T-helper 2 cell treated with Interferon-gamma antibody and Interleukin-4, amounts not matched to agents 100 ng/mL and 5 ng/mL, for 36 hours (primary cell): ENCODE results near the gene STXBP1. TPM values are rescaled to one million over a fixed set of nuclear protein-coding genes. Genes with fewer than 3 reads are reported as not detected.

Source experiments
- intact Hi-C: fragments of 100-400 bp; cut with micrococcal nuclease; formaldehyde crosslinking; loops from one replicate; pipeline ENCODE4 v1.15.1; 2023
- total RNA-seq: library from RNA; stranded (reverse); gene quantifications from 2 replicates; pipeline ENCODE4 v1.2.3, GENCODE V29; 2022

The STXBP1 gene
- total RNA-seq, 1 donor from 2014 or later: 23.9 TPM

DNA sequence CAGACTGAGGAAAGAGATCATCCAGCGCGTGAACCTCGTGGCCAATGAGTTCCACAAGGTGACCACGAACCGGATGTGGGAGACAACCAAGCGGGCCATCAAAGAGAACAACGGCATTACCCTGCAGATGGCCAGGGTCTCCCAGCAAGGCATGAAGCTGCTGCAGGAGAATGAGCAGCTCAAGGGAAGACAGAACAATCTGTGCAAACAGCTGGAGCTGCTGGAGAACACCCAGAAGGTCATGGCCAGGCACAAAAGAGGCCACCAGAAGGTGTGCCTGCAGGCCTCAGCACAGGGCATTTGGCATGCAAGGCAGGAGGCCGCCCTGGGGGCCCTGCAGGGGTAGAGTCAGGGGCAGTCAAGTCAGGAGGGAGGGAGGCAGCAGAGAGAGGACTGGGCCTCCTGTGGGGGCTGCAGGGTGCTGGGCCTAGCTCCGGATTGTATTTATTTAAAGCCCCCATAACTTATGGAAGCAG lies 99.2 kb downstream of the STXBP1 start:
- intact Hi-C loops: loop anchor here (10.0 kb wide), 1 partner anchor 96 kb away; the partner anchor contains the start of gene STXBP1

DNA sequence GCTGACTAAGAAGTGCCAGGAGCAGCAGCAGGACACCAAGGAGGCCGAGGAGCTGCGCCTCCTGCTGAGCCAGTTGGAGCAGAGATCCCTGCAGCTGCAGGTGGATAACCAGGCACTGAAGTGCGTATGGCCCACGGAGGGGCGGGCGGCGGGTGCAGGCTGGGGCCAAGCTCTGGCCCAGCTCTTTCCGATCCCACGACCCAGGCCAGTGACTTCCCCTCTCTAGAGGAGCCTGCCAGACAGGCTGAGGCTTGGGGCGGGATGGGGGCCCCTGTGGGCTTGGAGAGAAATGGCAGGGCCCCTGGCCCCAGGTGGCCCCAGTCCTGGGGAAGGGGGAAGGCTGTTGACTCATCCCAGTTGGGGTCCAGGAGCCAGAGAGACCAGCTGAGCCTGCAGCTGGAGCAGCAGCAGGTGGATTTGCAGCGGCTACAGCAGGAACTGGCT lies 99.8 kb downstream of the STXBP1 start:
- intact Hi-C loops: loop anchor here (10.0 kb wide), 1 partner anchor 97 kb away; the partner anchor contains the start of gene STXBP1

DNA sequence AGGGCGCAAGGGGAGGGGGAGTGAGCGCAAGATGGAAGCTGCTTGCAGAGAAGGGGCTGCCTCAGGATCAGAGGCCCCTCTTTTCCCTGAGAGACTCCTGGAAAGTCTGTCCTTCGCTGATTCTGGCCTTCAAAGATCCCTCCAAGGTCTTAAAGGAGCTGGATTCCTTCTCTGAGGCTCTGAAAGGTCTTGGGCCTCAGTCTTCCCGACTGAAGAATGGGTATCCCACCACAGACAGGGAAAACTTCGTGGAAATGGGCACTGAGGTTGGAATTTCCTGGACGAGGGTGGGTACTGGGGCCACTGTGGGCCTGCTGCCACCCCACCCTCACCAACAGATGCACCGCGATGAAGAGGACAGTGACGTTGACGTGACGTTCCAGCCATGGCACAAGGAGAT lies 100.3 kb downstream of the STXBP1 start:
- intact Hi-C loops: loop anchor here (10.0 kb wide), 1 partner anchor 98 kb away; the partner anchor contains the start of gene STXBP1

DNA sequence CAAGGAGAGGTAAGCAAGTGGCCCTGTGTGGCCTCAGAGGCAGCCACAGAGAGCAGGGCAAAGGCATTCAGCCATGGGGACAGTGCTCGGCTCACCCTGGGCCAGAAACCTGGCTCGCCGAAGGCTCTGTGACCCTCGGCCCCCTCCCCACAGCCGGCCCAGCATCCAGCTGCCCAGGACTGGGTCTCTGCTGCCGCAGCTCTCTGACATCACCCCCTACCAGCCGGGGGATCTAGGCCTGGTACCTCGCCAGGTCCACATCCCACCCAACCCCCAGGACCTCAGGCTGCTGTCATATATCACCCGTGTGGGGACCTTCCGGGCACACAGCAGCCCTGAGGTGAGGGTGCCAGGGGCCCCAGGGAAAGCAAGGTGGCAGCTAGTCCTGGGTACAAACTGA lies 100.8 kb downstream of the STXBP1 start:
- intact Hi-C loops: loop anchor here (10.0 kb wide), 1 partner anchor 98 kb away; the partner anchor contains the start of gene STXBP1

DNA sequence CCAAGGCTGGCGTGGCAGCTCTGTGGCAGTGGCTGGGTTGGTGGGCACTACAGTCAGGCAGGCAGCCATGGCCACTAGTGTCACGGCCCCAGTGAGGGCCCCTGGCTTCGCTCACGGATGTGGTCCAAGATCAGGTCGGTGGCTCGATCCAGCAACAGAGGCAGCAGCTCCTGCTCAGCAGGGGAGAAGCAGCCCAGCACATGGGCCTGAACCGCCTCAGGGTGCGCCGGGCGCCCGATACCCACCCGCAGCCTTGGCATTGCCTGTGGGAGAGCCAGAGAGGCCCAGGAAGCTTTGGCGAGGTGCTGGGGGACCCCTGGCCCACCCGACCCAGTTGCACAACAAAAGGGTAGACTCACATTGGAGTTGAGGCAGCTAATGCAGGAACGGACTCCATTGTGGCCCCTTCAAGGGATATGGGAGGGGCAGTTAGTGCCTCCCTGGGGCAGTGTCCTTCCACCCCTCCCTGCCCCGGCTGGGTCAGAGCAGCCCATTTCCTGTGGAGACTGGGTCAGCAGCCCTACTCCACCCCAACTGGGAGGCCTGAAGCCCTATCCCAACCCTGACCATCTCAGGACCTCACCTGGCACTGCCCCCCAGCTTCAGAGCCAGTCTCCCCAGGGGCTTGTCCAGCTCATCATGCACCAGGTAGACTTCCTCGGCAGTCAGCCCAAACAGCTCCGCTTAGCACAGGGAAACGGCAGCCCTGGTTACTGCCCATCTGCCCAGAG lies 102.1 kb downstream of the STXBP1 start:
- intact Hi-C loops: loop anchor here (10.0 kb wide), 1 partner anchor 99 kb away; the partner anchor contains the start of gene STXBP1

DNA sequence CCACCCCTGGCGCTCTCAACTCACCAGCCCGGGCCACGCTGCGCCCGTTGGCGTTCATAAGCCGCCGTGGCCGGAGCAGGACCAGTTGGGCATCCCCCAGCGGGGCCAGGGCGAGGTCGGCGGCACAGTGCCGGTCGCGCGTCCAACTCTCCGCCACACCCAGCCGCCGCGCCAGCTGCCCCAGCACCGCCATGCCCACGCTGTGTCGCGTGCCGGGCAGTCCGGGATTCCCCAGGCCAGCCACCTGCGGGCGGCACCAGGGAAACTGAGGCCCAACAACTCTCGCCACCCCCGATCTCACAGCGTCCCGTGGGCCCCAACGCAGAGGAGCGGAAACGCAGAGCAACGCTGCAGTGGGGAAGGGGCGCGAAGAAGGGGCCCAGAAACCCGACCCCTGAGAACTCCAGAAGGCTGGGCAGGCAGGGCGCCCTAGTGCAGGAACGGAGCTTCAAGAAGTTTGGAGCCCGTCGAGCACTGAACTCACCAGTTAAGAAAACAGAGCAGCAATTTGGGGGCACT lies 102.9 kb downstream of the STXBP1 start:
- intact Hi-C loops: loop anchor here (1.0 to 10.0 kb wide), 3 partner anchors 16 to 100 kb away; partner anchors contain the start of genes STXBP1 and TOR2A

DNA sequence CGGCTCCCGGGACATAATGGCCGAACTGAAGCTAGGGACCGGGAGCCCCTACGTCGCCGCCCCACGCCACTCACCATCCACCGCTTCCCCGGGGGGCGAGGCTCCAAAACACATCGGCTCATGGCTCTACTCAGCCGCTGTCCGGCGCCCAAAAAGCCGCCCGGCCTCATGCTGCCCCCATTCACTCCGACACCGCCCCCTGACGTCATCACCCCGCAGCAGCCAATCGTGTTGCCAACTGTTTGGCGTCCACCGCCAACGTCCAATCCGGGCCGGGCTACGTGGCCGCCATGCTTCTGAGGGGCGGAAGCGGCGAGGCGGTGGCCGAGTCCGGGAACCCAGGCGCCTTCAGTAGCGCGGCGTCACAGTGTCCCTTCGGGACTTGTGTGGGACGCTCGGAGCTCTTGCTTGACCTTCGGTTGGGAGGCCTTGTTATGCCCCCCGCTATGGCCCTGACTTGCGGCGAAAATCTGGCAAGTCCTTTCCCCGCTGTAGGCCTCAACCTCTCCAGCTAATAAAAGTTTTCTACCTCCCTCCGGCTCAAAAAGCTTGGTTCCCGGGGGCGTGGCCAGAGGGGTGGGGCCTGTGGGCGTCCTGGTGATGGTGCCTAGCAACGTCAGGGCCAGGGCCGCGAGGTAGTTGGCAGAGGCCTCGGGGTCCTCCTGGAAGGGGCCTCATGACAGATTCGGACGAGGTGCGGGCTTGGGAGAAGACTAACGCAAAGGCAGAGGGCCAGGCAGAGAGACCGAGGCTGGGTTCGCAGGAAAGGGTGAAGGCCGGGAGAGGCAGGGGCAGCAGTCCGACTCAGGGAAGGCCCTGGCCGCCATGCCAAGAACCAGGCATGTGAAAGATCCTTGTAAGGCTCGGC lies 103.6 kb downstream of the STXBP1 start, which contains the start of the genes PTRH1 and TTC16:
Gene PTRH1, minus strand, starts transcription at position 194 of the 868 bp plus-strand sequence. Its CDS starts 24 bp downstream, at position 170.
Gene TTC16, plus strand, starts transcription at position 610 of the 868 bp plus-strand sequence. Its CDS starts 67 bp downstream, at position 677.
- intact Hi-C loops: loop anchor here (1.0 to 10.0 kb wide), 3 partner anchors 16 to 101 kb away; partner anchors contain the start of genes STXBP1 and TOR2A

DNA sequence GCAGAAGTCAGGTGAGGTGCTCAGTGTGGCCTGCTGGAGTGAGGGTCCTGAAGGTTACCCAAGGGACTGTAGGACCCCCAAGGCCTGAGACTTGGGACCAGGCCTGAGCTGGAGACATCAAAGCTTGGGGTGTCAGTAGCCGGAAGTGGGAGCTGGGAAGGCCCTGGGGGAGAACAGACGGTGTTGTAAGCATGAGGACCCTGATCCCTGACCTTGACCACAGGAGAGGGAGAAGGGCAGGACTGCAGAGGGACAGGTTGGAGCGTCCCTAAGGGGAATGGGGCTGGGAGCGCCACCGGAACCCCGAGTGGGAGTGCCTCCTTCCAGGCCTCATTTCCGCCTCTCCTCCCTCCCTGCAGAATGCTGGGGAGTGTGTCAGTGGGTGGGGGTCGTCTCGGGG lies 104.3 kb downstream of the STXBP1 start:
- intact Hi-C loops: loop anchor here (10.0 kb wide), 1 partner anchor 102 kb away; the partner anchor contains the start of gene STXBP1

DNA sequence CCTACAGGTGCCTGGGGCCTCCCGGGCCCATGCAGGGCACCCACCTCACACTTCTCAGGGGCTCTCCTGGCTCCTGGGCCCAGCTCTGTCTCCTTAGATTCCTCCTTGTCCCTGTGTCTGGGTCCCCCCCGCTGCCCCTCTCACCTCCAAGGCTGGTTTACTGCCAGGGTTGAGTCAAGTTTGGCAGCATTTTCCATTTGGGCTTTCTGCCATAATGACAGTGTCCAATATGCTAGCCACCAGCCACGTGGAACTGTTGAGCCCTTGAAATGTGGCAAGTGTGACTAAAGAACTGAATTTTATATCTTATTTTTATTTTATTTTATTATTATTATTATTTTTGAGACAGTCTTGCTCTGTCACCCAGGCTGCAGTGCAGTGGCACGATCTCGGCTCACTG lies 105.7 kb downstream of the STXBP1 start:
- intact Hi-C loops: loop anchor here (10.0 kb wide), 1 partner anchor 103 kb away; the partner anchor contains the start of gene STXBP1

DNA sequence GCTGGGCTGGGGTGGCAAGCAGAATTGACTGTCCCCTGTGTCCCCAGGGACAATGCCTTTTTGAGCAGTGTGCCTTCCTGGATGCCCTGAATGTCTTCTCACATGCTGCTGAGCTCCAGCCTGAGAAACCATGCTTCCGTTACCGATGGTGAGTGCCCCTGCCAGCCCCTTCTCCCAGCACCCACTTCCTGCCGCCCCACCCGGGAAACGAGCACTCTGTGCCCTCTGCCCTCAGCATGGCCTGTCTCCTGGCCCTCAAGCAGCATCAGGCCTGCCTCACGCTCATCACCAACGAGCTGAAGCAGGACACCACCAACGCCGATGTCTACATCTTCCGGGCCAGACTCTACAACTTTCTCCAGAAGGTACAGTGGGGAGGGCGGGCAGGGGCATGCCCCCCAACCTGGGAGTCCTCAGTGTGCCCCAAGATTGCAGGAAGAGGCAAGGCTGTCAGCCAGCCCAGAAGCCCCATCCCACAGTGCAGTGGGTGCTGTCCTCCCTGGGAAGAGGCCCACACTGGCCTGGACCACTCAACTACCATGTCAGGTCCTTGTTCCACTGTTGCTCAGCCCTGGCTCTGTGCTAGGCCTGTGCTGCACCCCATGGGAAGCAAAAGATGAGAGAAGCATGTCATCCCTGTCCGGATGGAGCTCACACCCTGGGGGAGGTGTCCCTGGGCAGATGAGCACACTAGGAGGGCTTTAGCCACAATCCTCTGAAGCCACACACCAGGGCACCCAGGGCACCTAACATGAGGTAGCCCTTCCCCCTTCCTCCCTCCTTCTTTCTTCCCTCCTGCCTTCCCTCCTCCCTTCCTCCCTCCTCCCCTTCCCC lies 108.2 kb downstream of the STXBP1 start:
- intact Hi-C loops: no loop called here

DNA sequence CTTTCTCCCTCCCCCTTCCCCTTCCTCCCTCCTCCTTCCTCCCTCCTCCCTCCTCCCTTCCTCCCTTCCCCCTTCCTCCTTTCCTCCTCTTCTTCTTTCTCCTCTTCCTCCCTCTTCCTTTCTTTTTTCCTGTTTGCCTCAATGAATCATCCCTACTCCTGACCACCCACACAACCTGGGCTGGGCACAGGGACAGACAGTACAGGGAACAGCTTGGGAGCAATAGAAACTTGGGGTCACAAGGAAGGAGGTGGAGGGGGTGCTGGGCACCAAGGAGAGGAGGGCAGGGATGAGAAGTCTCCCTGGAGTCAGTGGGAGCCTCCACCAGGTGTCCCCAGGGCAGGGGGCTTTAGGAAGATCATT lies 108.8 kb downstream of the STXBP1 start:
- intact Hi-C loops: no loop called here

DNA sequence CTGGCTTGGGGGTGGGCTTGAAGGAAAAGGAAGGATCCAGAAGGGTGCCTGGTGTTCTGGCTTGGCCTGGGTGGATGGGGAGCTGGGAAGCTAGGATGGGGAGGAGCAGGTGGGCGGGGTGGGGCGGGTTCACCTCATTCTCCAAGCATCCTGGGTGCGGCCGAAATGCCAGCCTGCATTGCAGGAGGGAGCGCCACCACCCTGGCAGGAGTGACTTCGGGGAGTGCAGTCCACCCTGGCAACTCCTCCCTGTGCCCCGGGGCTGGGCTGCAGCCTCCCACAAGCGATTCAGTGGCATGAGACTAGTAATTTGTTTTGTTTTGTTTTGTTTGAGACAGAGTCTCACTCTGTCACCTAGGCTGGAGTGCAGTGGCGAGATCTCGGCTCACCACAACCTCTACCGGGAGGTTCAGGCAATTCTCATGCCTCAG lies 109.3 kb downstream of the STXBP1 start:
- intact Hi-C loops: no loop called here

DNA sequence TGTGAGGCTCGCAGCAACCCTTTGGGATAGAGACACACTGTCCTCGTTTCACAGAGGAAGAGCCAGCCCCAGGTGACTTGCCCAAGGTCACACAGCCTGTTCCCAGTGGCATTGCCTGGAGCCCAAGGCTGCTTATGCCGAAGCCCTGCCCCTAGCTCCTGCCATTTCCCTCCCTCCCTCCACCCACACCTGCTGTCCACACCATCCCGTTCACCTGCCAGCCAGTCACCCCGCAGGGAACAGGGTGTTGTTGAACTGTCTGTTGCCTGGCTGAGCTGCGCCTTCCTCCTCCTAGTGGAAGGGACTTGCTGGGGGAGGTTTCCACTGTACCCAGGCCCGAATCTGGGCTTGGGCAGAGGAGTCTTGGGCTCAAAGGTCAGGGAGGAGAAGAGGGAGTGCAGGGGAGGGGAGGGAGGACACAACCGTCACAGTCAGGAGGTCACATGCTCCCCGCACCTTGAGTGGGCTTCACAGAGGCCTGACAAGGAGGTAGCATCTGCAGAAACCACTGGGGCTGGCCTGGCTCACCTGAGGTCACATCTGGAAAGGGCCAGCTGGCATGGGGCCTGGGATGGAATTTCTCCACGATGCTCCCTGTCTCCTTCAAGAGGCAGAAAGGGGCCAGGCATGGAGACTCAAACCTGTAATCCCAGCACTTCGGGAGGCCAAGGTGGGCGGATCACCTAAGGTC lies 110.1 kb downstream of the STXBP1 start:
- intact Hi-C loops: no loop called here

DNA sequence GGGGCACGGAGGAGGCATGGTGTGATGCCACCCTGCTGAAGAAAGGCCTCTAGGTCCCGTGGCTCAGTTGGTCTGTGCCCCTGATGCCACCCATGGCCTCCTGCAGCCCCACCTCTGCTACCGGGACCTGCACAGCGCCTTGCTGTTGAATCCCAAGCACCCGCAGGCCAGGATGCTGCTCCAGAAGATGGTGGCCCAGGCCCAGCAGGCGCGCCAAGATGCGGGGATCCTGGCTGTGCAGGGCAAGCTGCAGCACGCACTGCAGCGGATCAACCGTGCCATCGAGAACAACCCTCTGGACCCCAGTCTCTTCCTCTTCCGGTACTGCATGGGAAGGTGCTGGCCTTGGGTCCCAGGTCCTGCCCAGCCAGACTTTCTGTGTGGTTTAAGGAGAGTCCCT lies 110.9 kb downstream of the STXBP1 start:
- intact Hi-C loops: no loop called here

DNA sequence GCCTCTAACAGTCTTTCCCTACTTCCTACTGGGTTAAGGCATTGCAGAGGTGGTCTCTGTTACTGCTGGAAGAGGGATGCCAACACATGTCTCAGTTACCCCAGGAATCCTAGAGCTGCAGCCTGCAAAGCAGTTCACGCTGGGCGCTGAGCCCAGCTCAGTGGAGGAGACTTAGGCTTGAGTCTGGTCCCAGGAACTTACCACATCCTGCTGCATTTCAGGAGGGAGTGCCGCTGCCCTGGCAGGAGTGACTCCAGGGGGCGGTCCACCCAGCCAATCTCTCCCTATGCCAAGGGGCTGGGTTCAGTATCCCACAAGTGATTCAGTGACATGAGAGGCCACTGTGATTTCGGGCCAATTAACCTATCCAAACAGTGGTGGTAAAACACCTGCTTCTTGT lies 111.4 kb downstream of the STXBP1 start:
- intact Hi-C loops: no loop called here

DNA sequence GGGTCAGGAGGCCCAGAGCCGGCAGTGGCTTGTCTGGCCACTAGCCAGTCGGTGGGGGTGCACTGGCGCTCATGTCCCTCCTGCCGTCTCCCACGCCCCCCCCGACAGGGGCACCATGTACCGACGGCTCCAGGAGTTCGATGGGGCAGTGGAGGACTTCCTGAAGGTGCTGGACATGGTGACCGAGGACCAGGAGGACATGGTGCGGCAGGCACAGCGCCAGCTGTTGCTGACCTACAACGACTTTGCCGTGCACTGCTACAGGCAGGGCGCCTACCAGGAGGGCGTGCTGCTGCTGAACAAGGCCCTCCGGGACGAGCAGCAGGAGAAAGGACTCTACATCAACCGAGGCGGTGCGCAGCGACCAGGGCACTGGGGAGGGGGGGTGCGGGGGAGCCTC lies 111.9 kb downstream of the STXBP1 start:
- intact Hi-C loops: no loop called here

DNA sequence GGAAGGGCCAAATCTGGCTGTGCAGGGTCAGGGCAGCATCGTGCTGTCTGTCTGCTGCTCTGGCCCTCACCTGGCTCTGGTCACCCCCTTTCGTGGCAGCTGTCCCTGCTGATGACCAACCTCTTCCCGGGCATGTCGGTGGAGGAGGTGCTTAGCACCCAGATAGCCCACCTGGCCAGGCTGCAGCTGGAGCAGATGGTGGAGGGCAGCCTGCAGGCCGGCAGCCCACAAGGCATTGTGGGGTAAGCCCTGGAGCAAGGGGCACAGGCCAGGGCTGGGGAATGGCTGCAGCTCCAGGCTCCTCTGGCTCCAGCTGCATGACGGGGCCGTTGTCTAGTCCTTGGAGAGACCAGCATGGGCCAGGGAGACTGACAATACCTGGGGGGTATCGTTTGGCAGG lies 114.8 kb downstream of the STXBP1 start:
- intact Hi-C loops: no loop called here

DNA sequence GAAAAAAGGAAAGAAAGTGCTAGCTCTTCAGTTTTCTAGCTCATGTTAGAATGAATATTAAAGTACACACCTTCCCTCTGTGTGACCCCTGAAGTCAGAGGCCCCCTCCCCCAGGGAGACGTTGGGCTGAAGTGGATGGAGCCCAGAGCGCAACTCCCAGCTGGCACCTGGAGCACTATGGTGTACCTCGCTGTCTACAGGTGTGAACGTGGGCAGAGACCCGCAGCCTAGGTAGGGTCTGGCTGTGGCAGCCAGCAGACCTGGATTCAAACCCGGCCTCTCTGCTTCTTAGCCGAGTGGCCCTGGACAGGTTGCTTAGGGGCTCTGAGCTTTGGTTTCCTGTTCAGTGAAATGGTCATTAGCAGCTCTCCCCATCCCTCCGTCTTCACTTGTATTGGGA lies 116.7 kb downstream of the STXBP1 start:
- intact Hi-C loops: no loop called here

DNA sequence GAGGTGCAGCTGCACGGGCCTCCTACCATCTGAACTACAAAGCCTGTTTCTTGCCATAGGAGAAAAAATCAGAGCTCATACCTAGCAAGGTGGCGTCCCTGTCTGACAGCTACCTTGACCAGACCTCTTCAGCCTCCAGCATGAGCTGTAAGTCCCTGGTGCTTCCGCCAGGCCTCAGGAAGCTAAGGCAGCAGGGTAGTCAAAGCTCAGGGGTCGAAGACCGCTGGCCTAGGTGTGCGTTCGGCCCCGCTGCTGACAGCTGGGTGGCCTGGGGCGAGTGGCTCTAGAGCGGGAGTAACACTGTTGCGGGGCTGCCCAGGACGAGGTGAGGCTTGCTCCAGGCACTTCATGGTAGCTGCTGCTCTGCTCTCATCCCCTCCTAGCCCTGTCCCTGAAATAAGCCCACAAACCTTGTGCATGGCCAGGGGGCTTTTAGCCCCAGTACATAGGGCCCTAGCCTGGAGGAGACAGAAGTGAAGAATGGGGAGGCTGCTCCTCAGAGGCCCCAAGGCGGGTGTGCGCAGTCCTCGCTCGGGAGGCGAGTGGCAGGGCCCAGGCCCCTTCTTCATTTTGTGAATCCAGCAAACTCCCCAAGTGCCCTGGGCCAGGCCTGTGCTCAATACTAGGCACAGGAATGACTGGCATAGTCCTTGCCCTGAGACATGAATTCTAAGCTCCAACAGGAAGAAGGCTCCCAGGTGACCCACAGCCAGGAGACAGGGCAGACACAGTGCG lies 117.6 kb downstream of the STXBP1 start:
- intact Hi-C loops: loop anchor here (10.0 kb wide), 1 partner anchor 505 kb away; no protein-coding TSS in a partner anchor
